HG02623 (cell line): ENCODE measurements around the gene LRRC47.

Experiments used
- ATAC-seq: cut with Tn5 transposase; IDR thresholded peaks from one replicate; pipeline ENCODE4 v1.9.1; 2021; ENCODE audit warnings: moderate library complexity; ENCODE audit not compliant: unreplicated experiment

Gene LRRC47

GRCh38 chr1:3733883-3734589, 62.3 kb downstream of the LRRC47 start:
- no peak for ATAC-seq

GRCh38 chr1:3733094-3733882, 63.0 kb downstream of the LRRC47 start:
- ATAC-seq: no peak

DNA sequence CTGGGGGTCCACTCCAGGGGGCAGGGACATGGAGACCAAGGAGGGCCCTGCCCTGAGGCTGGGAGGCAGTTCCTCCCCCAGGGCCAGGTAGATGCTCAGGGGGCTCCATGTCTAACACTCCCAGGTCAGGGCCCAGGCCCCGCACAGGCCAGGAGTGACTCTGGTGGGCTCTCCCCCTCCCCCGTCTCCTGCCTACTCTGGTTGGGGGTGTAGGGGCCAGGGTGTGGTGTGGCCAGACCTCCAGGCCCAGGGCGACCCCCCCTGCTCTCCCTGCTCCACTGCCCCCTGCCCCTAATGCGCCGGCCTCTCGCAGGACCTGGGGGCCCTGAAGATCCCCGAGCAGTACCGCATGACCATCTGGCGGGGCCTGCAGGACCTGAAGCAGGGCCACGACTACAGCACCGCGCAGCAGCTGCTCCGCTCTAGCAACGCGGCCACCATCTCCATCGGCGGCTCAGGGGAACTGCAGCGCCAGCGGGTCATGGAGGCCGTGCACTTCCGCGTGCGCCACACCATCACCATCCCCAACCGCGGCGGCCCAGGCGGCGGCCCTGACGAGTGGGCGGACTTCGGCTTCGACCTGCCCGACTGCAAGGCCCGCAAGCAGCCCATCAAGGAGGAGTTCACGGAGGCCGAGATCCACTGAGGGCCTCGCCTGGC, 63.7 kb downstream of the LRRC47 start:
- ATAC-seq: no peak

- no peak for ATAC-seq
Observed at GRCh38 chr1:3731583-3732433, 64.5 kb downstream of the LRRC47 start.

DNA sequence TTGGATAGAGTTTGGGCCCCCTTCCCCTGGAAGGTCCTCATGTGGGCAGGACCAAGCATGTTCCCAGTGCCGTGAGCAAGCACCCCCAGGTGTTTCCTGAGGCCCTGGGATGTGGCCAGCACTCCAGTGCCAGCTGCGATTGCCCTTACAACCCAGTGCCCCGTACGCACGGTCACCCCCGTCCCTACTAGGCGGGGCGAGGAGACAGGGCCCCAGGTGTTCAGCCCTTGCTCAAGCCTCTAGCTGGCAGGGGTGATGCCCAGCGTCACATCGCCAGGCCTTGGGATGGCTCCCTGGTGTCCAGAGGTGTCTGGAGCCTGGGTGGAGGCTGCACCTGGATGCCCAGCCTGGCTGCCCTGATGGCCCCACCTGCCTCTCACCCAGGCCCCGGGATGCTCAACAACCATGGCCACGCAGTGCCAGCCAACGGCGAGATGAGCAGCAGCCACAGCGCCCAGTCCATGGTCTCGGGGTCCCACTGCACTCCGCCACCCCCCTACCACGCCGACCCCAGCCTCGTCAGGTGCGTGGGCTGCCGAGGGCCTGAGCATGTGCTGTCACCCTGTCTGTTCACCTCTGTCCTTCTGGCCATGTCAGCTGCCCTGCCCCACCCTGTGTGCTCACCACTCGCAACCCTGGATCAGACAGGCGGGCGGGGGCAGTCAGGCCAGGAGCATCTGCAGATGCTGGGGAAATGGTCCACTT, 65.6 kb downstream of the LRRC47 start:
- no peak for ATAC-seq

GRCh38 chr1:3729594-3730542, 66.4 kb downstream of the LRRC47 start:
- no peak for ATAC-seq
